HG03064 (cell line): Measurements from ENCODE around the gene FMN1.
A peak's percentile ranks its signal among the peaks of the same experiment; 100 is the strongest.

Source experiments
- ATAC-seq: cut with Tn5 transposase; IDR thresholded peaks from one replicate; pipeline ENCODE4 v1.9.1; 2021; ENCODE audit warnings: low read depth; ENCODE audit not compliant: unreplicated experiment

Gene FMN1

GRCh38 chr15:33194704-33195670, at the start of gene FMN1:
Gene FMN1 (minus strand): TSS chr15:33194714. CDS start chr15:33154914, 39,800 bp downstream.
- ATAC-seq, result peak; percentile 92

DNA sequence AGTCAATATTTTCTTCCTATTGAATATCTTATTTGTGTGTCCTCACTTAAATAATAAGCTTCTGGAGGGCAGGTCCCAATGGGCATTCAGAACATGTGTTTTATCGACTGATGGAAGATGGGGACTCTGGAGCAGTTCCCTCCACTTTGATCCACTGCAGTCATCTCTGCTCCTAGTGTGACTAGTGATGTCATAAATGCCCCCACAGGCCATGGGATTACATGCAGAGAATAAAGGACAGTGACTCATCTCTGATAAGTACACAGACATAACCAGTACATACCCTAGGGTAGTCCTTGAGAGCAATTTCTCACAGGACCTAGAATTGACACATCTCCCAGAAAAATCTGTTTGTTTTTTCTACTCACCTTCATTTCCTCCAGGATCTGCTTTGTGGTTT, 49.4 kb upstream of the FMN1 start:
- no peak for ATAC-seq

- no peak for ATAC-seq
Measured at GRCh38 chr15:33243393-33243792, 48.9 kb upstream of the FMN1 start.

DNA sequence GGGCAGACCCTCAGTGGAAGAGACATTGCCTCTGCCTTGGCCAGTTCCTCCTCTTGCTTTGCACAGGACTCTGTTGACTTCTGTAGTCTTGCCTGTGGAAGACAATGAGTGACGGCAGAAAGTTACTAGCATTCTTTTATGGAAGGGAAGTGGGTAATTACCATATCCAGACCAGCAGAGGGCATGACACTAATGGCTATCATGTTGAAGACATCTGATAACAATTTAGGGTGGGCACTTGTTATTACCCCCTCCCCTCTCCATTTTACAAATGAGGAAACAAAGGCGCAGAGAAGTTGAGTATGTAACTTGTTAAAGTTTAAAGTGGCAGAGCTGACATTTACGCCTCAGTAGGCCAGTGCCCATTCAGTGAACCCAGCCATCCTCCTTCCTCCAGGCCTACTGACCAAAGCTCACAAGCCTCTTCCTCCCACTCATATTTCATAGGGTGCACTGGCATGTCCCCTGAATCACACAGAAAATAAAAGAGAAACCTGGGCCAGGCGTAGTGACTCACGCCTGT, 48.2 kb upstream of the FMN1 start:
- ATAC-seq, result no peak

GRCh38 chr15:33242165-33242564, 47.7 kb upstream of the FMN1 start:
- ATAC-seq, result no peak

DNA sequence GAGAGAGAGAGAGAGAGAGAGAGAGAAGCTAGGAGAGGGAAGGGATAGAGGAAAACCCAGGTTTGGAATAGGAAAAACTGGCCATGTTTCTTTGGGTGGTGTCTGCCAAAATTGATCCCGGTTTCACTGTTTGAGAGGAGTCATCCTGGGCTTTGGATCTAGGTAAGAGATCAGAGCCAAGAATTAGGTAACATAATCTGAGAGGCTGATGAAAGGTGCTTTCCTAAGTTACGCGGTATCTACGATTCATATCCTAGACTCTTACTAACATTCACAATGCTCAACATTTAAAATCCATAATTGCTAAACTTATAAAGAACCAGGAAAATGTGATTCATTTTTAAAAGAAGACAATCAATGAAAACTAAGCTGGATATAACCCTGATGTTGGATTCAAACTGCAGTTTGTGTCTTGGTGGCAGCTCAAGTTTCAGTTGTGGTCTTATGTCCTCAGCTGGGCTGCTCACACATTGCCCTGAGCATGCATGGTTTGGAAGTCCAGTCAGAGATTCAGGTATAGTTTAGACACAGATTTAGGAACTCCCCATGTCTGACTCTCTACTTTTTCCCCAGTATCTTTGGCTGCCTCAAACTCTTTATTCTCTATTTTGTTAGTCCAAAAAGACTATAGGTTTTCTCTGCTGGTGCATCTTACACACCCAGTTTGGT, 42.5 kb upstream of the FMN1 start:
- ATAC-seq, result no peak

DNA sequence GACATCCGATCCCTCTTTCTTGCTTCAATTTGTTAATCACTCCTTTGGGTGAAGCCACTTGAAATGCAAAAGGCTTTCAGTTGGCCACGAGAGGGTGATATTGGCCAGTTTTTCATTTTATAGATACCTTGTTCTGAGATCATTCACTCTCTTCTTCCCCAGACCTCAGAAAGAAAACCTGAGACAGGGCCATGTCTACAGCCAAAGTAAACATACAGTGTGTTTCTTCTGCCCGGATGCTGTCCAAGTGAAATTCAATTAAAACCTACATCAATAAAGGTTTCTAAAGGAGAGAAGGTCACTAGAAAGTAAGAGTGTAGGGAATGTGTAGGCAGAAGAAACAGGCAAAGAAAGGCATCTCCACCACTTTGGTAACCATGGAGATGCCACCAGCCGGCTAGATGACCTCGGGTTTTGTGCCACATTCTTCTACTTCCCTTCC, 39.5 kb upstream of the FMN1 start:
- no peak for ATAC-seq

DNA sequence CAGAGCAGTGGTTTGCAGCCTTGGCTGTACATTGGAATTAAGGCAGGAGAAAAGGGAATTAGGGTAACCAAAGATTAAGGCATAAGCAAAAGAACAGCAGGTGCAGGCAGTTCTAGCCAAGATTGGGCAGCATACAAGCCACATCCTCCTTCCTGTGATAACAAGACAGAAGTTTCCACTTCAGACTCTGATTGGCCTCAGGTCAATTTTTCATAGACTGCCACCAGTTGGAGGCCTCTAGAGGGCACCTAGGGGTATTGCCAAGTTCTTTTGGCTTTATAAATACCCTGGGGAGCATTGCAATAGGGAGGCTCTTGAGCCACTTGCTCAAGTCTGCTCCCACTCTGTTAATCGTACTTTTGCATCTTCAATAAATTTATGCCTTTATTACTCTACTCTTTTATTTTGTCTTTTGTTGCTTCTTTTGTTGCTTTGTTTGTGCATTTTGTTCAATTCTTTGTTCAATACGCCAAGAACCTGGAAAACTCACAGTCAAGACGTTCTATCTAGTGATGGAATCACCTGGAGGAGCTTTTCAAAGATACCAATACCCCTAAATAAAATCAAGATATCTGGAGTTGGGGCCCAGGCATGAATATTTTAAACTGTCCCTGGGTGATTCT, 32.2 kb upstream of the FMN1 start:
- ATAC-seq, result no peak

DNA sequence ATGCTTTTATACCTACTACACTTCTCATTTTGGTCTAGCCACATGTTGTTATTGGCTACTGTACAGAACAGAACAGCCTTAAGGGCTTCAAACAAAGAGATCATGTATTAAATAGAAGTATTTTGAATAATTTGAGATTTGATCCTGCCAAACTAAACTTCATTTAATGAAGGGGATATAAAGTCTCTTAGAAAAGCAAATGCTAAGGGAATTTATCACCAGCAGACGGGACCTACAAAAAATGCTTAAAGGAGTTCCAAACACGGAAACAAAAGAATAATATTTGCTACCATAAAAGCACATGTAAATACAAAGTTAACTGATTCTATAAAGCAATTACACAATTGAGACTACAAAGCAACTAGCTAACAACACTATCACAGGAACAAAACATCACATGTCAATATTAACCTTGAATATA, 23.6 kb upstream of the FMN1 start:
- no peak for ATAC-seq

- no peak for ATAC-seq
Measured at GRCh38 chr15:33215941-33216872, 21.7 kb upstream of the FMN1 start.

DNA sequence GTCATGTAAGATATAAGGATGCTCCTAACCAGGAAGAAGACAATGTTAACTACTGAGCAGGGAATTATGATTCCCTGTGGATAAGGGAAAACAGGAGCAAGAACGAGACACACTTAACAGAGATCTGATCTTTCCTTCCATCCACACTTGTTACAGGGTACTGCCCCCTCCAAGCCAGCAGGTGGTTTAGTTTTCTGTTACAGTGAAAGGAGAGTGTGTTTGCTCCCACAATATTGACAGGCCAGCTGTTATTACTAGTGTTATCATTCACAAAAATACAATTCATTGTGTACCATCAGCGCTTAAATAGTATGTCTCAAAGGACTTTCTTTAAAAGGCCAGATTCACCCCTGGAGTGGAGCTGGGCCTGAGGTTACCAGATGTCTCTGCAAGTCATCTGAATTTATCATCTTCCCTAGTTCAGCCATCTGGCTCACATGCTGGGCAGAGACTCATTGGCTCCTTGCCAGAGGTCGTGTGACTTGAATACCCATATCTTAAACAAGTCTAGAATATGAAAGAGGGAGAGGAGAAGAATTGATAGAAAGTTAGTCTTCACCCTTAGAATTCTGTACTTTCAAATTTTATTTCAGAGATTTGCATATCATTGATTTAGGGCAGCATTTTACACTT, 16.8 kb upstream of the FMN1 start:
- ATAC-seq, result no peak

- no peak for ATAC-seq
Measured at GRCh38 chr15:33209575-33210481, 15.3 kb upstream of the FMN1 start.

DNA sequence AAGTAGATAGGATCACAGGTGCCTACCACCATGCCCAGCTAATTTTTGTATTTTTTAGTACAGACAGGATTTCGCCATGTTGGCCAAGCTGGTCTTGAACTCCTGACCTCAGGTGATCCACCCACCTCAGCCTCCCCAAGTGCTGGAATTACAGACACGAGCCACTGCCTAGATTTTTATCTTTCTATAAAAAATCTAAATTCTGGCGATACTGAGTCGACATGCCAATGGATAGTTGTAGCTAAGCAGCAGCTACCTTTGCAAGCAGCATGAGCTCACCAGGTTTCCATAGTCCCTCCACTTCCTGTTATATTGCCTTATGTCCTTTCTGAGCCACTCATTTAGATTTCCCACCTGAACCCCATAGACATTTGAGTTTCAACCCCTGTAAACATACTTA, 13.1 kb upstream of the FMN1 start:
- no peak for ATAC-seq

- ATAC-seq, result no peak
Measured at GRCh38 chr15:33206366-33206765, 11.9 kb upstream of the FMN1 start.

GRCh38 chr15:33204926-33205325, 10.4 kb upstream of the FMN1 start:
- no peak for ATAC-seq

DNA sequence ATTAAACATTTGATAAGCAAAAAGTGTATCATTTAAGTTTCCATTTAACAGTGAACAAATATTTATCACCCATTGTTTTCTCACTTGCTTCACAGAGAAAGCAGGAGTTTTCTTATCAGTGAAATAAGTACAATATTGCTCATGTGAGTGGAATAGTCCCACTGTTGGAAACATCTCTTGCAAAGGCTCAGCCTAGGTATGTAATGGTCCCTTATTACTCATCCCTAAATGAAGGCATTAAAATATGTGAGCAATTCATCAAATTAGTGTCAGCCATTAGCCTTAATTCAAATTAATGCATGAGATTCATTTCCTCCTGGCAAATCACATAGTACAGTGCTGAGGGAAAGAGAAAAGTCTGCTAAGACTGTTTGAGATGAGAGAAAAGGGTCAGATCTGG, 9.6 kb upstream of the FMN1 start:
- no peak for ATAC-seq

DNA sequence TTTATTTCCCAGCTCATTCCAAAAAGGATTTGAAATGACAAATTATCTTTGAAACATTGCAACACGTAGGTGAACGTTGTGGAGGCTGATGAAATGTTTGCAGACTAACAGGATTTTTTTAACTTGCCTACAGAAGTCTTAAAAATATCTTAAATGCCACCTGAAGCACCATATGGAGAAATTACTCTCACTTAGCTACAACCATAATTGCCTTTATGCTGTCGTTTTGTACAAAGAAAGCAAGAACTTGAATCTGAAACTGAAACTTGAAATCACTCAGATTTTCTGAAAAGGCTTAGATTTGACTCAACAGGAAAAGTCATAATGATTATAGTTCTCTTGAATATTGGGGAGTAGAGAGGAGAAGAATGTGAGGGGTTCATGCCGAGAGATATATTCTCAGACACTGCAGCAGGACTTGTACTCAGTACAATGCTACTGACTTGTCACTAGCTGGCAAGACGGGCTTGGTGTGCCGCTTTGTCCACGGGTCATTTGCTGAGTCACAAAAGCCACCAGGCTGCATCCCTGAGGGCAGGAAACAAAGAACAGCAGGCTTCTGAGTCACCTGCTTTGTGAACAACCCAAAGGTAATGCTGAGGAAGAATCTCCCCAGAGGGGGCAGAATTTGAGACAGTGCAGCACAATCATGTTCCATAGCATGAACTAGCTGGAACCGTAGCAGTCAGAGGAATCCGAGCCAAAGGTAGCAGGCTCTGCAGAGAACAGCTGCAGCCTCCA, 7.1 kb upstream of the FMN1 start:
- ATAC-seq, result peak; percentile 78

DNA sequence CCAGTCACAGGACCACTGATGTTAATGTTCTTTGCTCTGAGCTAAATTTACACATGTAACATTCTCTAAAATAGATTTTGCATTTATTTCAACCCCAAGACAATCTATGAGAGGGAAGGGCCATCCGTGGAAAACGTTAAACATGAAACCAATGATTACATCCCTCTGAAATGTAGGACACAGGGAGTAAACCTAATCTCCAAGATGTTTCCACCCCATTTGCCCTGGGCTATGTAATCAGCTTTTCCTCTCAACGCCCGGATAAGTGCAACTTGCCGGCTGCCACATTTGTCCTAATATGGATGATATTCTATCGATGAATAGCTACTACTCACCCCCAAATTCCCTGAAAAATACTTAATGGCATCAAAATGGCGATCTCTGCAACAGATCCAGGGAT, 6.4 kb upstream of the FMN1 start:
- no peak for ATAC-seq
